D341Med (cell line): ENCODE measurements around the gene FGD2.
"Not testable (repeated sequence)": the region's sequence is repeated elsewhere in the genome, so short reads cannot be mapped to it uniquely, and the experiment has no call there.

ENCODE experiments used
- DNase-seq: peaks from one replicate; pipeline ENCODE4 v3.0.0; 2012; ENCODE audit warnings: low spot score

FGD2 gene

GRCh38 chr6:36990401-36990800 lies 15.1 kb upstream of the FGD2 start:
- DNase-seq = not testable (repeated sequence)

- no peak for DNase-seq
Measured at GRCh38 chr6:36997811-36998722, 7.4 kb upstream of the FGD2 start.

- no peak for DNase-seq
Measured at GRCh38 chr6:36998723-36999038, 6.8 kb upstream of the FGD2 start.

- no peak for DNase-seq
Measured at GRCh38 chr6:36999061-36999750, 6.2 kb upstream of the FGD2 start.

- no peak for DNase-seq
Measured at GRCh38 chr6:36999751-37000125, 5.7 kb upstream of the FGD2 start.

- DNase-seq = no peak
Measured at GRCh38 chr6:37004044-37004980, 1.1 kb upstream of the FGD2 start.

GRCh38 chr6:37005827-37006567 lies 542 bp downstream of the FGD2 start:
- DNase-seq = no peak

GRCh38 chr6:37006793-37007339 lies 1.4 kb downstream of the FGD2 start:
- no peak for DNase-seq

- no peak for DNase-seq
Measured at GRCh38 chr6:37007340-37008043, 2.0 kb downstream of the FGD2 start.

GRCh38 chr6:37008484-37009465 lies 3.3 kb downstream of the FGD2 start:
- no peak for DNase-seq

- DNase-seq = no peak
Measured at GRCh38 chr6:37010402-37010892, 5.0 kb downstream of the FGD2 start.

- no peak for DNase-seq
Measured at GRCh38 chr6:37011656-37012378, 6.4 kb downstream of the FGD2 start.

GRCh38 chr6:37013516-37014491 lies 8.3 kb downstream of the FGD2 start:
- DNase-seq = no peak

GRCh38 chr6:37014667-37015066 lies 9.2 kb downstream of the FGD2 start:
- no peak for DNase-seq

- no peak for DNase-seq
Measured at GRCh38 chr6:37015532-37015931, 10.1 kb downstream of the FGD2 start.

- no peak for DNase-seq
Measured at GRCh38 chr6:37016995-37017394, 11.5 kb downstream of the FGD2 start.

GRCh38 chr6:37017606-37018197 lies 12.2 kb downstream of the FGD2 start:
- no peak for DNase-seq
